Transverse colon (tissue), 4 donors: ENCODE measurements around the gene NAP1L5. TPM values are rescaled to one million over a fixed set of nuclear protein-coding genes. Genes with fewer than 3 reads are reported as not detected.

Experiments
- DNase-seq: peaks from one replicate; pipeline ENCODE4 v3.0.0-alpha.2; 2019
- H3K27ac ChIP-seq, 4 donors: fragments of 200-600 bp; sonication (generic); 2 replicates each; pipeline ENCODE4 v1.5.1; 2016 to 2018; ENCODE audit warnings: inconsistent platforms in 4 of 4
- H3K27me3 ChIP-seq: fragments of 200-600 bp; sonication (generic); 2 replicates; pipeline ENCODE4 v1.5.1; 2017; ENCODE audit warnings: inconsistent platforms
- H3K36me3 ChIP-seq, 4 donors: fragments of 200-600 bp; sonication (generic); 2 replicates each; pipeline ENCODE4 v1.5.1; 2017 to 2019; ENCODE audit warnings: inconsistent platforms in 4 of 4
- H3K4me1 ChIP-seq, 4 donors: fragments of 200-600 bp; sonication (generic); 2 replicates each; pipeline ENCODE4 v1.5.1; 2017 to 2020; ENCODE audit warnings: inconsistent platforms in 4 of 4
- H3K4me3 ChIP-seq, 4 donors: fragments of 200-600 bp; sonication (generic); 1 replicate in 1 of 4; 2 replicates in 3 of 4; pipeline versions ENCODE4 v1.5.1 to v1.6.1; 2017 to 2019; ENCODE audit warnings: inconsistent platforms in 4 of 4
- H3K9me3 ChIP-seq, 2 donors: fragments of 200-600 bp; sonication (generic); 2 replicates each; pipeline ENCODE4 v1.5.1; 2017 to 2019; ENCODE audit warnings: inconsistent platforms in 2 of 2
- EP300 ChIP-seq: sonication (generic); formaldehyde crosslinking; IDR thresholded peaks from one replicate; pipeline ENCODE4 v1.6.1; 2017; ENCODE audit warnings: antibody characterized with exemption, low read depth
- POLR2A ChIP-seq: fragments of 450-650 bp; IDR thresholded peaks from one replicate; pipeline ENCODE4 v1.6.1; 2016; ENCODE audit warnings: antibody characterized with exemption, mild to moderate bottlenecking, moderate library complexity
- POLR2AphosphoS5 ChIP-seq, 3 donors: sonication (generic); formaldehyde crosslinking; IDR thresholded peaks; one replicate each; pipeline ENCODE4 v1.6.1; 2016; ENCODE audit warnings: antibody characterized with exemption in 3 of 3
- WGBS, 2 donors: methylation state at CpG; one replicate each; pipeline ENCODE4 v1.1.5; 2018; ENCODE audit warnings: low coverage in 1 of 2; 5-methylcytosine and 5-hydroxymethylcytosine counted together
- in situ Hi-C, 4 donors: fragments of 200-750 bp; cut with MboI; loops; one replicate each; pipeline versions ENCODE4 v1.15.0 to v1.15.1; 2017; ENCODE audit warnings: low sequenced_read_pairs in 3 of 4, low pct_ligation_motif_present in 1 of 4, low pct_unique_long_range_greater_than_20kb in 1 of 4
- intact Hi-C: fragments of 100-400 bp; cut with DNase I; formaldehyde crosslinking; loops from one replicate; pipeline ENCODE4 v1.15.1; 2023; ENCODE audit warnings: low total_unique reads
- small RNA-seq, 4 donors: library from RNA; depleted of rRNA; stranded (forward); fragments of <200 nt; gene quantifications; one replicate each; pipeline ENCODE3, GENCODE V24; 2016
- total RNA-seq, 4 donors: library from RNA; depleted of rRNA; stranded (reverse); fragments of >200 nt; gene quantifications; one replicate each; pipeline ENCODE4 v1.1.0, GENCODE V29; 2016
- TF ChIP-seq, protein P1 (sequence below), 5 experiments: fragments of 200-600 bp in 3 of 5; fragments of 450-650 bp in 2 of 5; sonication (generic) in 3 of 5; IDR thresholded peaks; 1 replicate in 2 of 5; 2 replicates in 3 of 5; pipeline ENCODE4 v1.5.1; 2016 to 2017; ENCODE audit warnings: antibody characterized with exemption in 5 of 5, inconsistent platforms in 3 of 5, mild to moderate bottlenecking in 2 of 5, moderate library complexity in 1 of 5

The NAP1L5 gene
- total RNA-seq, 4 donors from 2014 or later: 3.5 TPM; not detected in 2

DNA sequence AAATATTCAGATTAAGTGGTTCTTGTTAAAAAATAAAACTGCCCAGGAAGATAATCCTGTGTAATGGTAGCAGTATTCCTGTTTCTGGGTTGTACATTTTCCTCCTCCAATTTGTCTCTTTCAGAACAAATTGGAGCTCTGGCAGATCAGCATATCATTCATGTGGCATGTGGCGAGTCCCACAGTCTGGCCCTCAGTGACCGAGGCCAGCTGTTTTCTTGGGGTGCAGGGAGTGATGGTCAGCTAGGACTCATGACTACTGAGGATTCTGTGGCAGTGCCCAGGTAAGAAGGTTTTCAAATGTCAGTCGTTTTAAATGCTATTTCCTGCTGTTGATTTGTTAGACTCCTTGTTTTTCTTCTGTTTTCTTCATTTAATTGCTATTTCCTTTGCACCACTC, 47.9 kb downstream of the NAP1L5 start:
- TF ChIP-seq POLR2AphosphoS5 (IDR thresholded peaks at IDR 0.05) (no peak), POLR2A (no peak), EP300 (no peak)
- TF ChIP-seq, protein P1, sequence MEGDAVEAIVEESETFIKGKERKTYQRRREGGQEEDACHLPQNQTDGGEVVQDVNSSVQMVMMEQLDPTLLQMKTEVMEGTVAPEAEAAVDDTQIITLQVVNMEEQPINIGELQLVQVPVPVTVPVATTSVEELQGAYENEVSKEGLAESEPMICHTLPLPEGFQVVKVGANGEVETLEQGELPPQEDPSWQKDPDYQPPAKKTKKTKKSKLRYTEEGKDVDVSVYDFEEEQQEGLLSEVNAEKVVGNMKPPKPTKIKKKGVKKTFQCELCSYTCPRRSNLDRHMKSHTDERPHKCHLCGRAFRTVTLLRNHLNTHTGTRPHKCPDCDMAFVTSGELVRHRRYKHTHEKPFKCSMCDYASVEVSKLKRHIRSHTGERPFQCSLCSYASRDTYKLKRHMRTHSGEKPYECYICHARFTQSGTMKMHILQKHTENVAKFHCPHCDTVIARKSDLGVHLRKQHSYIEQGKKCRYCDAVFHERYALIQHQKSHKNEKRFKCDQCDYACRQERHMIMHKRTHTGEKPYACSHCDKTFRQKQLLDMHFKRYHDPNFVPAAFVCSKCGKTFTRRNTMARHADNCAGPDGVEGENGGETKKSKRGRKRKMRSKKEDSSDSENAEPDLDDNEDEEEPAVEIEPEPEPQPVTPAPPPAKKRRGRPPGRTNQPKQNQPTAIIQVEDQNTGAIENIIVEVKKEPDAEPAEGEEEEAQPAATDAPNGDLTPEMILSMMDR (IDR thresholded peaks at IDR 0.05): no peak
- H3K4me3 ChIP-seq: no peak overlapping the region
- WGBS, 2 donors: 90 to 92% methylated on average over 2 to 3 of the region's 3 CpGs
- in situ Hi-C loops (loop anchor here in 2 of 4 donors (10.0 to 25.0 kb wide), 2 partner anchors 112 to 115 kb away; no protein-coding TSS in a partner anchor), intact Hi-C loops (no loop called here)
- DNase-seq: no peak
- peaks cover 0 to 3% (median 0%) of the 10 kb centered on the region in 4 donors for H3K4me1 ChIP-seq
- H3K9me3 ChIP-seq: no peaks in the 10 kb centered on the region
- no peak overlapping the region for H3K27ac ChIP-seq
- H3K27me3 ChIP-seq: no peaks in the 10 kb centered on the region
- peaks cover 0 to 2% (median 0%) of the 10 kb centered on the region in 4 donors for H3K36me3 ChIP-seq

DNA sequence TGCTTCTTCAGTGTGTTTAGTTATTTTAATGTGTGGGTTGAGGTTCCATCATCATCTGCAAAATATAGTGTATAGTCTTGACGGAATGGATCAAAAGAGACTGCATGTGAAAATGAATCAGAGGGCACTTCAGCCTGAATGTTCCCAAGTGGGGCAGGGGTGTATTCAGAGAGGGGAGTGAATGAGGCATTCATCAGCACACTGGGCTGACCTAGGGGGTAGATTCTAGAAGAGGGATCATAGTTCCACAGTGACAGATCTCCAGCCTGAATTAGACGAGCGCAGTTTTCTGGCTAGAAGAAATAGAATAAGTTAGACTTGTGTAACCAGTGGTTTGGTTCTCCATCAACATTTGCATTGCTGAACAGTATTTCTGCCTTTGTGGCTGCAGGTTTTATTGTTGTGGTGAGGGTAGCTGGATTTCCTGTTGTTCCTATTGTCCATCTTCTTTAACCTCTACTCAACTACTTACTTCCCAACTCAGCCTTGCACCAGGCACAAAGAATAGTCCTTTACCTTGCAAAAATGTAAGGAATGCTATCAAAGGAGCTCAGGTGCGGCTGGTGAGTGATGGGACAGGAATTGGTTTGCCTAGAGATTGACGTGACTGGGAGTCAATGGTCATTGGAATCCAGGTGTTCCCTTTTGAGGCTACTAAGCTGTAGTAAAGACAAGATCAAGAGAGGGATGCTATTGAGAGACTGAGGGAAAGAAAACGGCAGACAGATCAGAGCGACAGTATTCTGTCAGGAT, 50.9 kb downstream of the NAP1L5 start:
- no peaks in the 10 kb centered on the region for H3K27me3 ChIP-seq
- TF ChIP-seq POLR2AphosphoS5 (IDR thresholded peaks at IDR 0.05) (no peak), EP300 (no peak), POLR2A (no peak)
- TF ChIP-seq, protein P1 (IDR thresholded peaks at IDR 0.05): no peak
- no peaks in the 10 kb centered on the region for H3K36me3 ChIP-seq
- H3K27ac ChIP-seq: no peak overlapping the region
- DNase-seq: no peak
- intact Hi-C loops: no loop called here
- 91 to 94% methylated on average over 7 of the region's 7 CpGs for WGBS, 2 donors
- in situ Hi-C loops: no loop called here
- H3K9me3 ChIP-seq: peaks cover 4 to 8% of the 10 kb centered on the region in 2 donors
- peaks cover 0 to 3% (median 0%) of the 10 kb centered on the region in 4 donors for H3K4me1 ChIP-seq
- no peak overlapping the region for H3K4me3 ChIP-seq

GRCh38 chr4:88645994-88646393, 51.6 kb downstream of the NAP1L5 start:
- Histone ChIP-seq H3K27ac (no peak overlapping the region), H3K36me3 (no peaks in the 10 kb centered on the region), H3K9me3 (peaks cover 4 to 8% of the 10 kb centered on the region in 2 donors), H3K4me3 (no peak overlapping the region), H3K4me1 (peaks cover 0 to 3% (median 0%) of the 10 kb centered on the region in 4 donors), H3K27me3 (no peaks in the 10 kb centered on the region)
- WGBS, 2 donors: 91 to 100% methylated on average over 1 of the region's 1 CpG
- DNase-seq: no peak
- in situ Hi-C loops: no loop called here
- TF ChIP-seq, protein P1 (IDR thresholded peaks at IDR 0.05): no peak
- TF ChIP-seq POLR2AphosphoS5 (IDR thresholded peaks at IDR 0.05) (no peak), EP300 (no peak), POLR2A (no peak)
- intact Hi-C loops: no loop called here

Small RNA genes within 50 kb of the gene (small RNA-seq; reads per million reads assigned to genes)
- gene RF02115 (0 reads per million in 4 donors), gene RNU6-33P (0 to 0.12 (median 0) reads per million in 4 donors)

Other genes with a start within 250 kb of the NAP1L5 start
- 1 to 10 TPM in 3 of 4 donors, not detected in 1; 1.5 to 4.0 (median 1.5) TPM for gene HERC5, start 240.7 kb downstream of the NAP1L5 start, total RNA-seq
- gene PYURF, start 174.1 kb downstream of the NAP1L5 start, total RNA-seq: 10 to 100 TPM; 50.4 to 77.1 (median 63.8) TPM
- gene HERC3, start 105.3 kb downstream of the NAP1L5 start, total RNA-seq: 10 to 100 TPM; 38.9 to 64.1 (median 55.1) TPM